GM12865 (cell line): Measurements from ENCODE around the gene ARMC9.

Experiments used
- DNase-seq: peaks from one replicate; pipeline ENCODE4 v3.0.0; 2010; ENCODE audit warnings: low read depth
- H3K4me3 ChIP-seq: 2 replicates; pipeline ENCODE4 v1.5.1; 2011; ENCODE audit warnings: mild to moderate bottlenecking, low read depth, low read length, control low read depth
- CTCF ChIP-seq: IDR thresholded peaks from 2 replicates; pipeline ENCODE4 v1.5.1; 2011; ENCODE audit warnings: low read length, control low read depth, low read depth, inconsistent platforms; ENCODE audit not compliant: insufficient read depth; ENCODE audit errors: missing control alignments

Gene ARMC9, protein sequence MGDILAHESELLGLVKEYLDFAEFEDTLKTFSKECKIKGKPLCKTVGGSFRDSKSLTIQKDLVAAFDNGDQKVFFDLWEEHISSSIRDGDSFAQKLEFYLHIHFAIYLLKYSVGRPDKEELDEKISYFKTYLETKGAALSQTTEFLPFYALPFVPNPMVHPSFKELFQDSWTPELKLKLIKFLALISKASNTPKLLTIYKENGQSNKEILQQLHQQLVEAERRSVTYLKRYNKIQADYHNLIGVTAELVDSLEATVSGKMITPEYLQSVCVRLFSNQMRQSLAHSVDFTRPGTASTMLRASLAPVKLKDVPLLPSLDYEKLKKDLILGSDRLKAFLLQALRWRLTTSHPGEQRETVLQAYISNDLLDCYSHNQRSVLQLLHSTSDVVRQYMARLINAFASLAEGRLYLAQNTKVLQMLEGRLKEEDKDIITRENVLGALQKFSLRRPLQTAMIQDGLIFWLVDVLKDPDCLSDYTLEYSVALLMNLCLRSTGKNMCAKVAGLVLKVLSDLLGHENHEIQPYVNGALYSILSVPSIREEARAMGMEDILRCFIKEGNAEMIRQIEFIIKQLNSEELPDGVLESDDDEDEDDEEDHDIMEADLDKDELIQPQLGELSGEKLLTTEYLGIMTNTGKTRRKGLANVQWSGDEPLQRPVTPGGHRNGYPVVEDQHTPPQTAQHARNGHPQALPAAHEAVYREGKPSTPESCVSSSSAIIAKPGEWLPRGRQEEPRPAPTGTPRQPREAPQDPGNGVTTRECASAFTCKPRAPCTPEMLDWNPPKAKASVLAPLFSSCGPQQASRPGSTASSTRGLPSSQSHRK

GRCh38 chr2:231198291-231199173, at the start of gene ARMC9:
ARMC9 (plus strand) TSS chr2:231198631; CDS start chr2:231206239, 7,608 bp downstream.
- DNase-seq, result peak; percentile 85
- H3K4me3 ChIP-seq, result peak within 1 kb of the TSS; percentile 74
- TF ChIP-seq CTCF, result no peak

- TF ChIP-seq CTCF, result no peak
- DNase-seq, result no peak
- H3K4me3 ChIP-seq, result no peak overlapping the region
Observed at GRCh38 chr2:231152800-231153557, 45.5 kb upstream of the ARMC9 start.

DNA sequence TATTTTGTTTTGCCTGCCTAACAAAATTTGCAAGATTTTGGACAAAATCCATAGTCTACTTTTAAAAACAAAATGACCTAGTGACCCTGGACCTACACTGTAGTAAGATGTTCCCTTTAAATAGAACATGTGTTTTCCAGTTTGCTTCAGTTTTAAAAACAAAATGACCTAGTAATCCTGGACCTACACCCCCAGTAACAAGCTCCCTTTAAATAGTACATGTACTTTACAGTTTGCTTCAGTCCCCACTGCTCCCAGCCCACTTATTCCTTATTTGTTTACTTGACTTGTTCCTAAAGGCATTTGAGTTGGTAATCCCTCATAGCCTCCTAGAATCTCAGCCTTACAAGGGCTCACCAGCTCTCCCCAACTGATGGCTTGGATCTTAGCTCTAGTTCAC, 39.1 kb upstream of the ARMC9 start:
- no peak overlapping the region for H3K4me3 ChIP-seq
- no peak for DNase-seq
- no peak for TF ChIP-seq CTCF

DNA sequence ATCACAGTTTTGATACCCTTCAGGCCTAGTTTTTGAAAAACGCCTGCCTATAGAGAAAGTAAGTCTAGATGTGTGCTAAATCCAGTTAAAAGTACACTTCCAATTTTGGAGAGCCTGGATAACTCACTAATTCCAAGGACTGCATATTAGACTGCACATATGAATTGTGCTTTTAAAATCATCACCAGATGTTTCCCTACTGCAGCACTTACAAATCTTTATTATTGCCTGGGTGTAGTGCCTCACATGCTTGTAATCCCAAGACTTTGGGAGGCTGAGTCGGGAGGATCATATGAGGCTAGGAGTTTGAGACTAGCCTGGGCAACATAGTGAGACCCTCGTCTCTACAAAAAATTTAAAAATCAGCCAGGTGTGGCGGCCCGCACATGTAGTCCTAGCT, 37.7 kb upstream of the ARMC9 start:
- no peak for TF ChIP-seq CTCF
- H3K4me3 ChIP-seq, result no peak overlapping the region

DNA sequence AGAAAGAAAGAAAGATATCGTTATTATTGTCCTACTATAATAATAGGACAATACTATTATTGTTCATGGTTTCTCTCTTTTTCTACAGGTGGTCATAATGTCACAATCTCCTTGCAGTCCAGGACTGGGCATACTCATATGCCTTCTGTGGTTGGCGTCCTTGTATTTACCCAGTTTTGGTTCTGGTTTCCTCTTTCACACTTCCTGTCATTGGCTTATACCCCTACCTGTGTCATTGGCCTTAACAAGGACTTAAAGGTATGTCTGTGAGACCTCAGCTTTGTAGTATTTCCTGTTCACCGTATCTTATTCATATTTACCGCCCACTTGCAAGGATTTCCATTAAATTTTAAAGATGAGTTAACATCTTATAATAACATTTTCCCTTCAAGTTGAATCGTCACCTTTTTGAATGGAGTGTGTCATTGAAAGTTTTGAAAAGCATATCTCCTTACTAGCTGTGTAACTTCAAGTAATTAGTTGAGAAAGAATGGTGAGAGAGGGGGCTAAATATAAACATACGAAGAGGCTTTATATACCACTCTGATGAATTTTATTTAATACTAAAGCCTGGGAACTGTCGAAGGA, 37.1 kb upstream of the ARMC9 start:
- H3K4me3 ChIP-seq, result no peak overlapping the region
- no peak for DNase-seq
- no peak for TF ChIP-seq CTCF

More for the DNA sequence above, 37.7 kb upstream of the ARMC9 start:
- DNase-seq, result no peak
